ENCODE measurements around the gene SPEF1.
"Not testable (repeated sequence)": the region's sequence is repeated elsewhere in the genome, so short reads cannot be mapped to it uniquely, and the experiment has no call there.

Gene SPEF1

DNA sequence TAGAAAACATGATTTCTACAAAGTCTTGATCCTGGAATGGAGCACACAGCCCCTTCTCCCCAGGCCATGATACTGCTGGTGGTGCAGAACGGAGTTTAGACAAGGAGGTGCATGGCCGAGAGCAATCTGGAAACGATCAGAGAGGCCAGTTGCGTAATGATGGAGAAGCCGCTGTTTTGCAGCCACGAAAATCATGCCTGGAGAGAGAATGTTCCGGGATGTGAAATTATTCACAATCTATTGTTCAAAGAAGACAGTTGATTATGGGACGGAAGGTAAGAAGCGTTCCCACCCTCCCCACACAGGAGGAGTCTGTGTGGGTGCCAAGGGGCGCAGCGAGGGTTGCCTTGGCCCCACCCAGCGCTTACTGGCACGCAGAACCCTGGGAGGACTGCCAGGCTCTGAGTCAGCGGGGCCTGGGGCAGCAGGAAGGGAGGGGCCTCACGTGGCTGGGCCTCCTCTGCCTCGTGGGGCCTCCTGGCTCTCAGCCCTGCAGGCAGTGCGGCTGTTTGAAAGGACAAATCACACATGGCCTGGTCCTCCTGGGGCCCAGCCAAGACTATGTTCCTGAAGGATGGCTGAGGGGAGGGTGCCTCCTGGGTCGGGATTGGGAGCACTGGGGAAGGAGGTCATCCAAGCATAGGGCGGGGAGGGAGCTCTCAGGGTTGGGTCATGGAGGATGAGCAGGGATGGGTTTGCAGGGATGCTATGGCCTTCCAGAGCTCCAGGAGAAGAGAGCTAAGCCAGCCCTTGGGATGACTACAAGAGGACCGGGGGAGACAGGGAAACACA, 30.4 kb upstream of the SPEF1 start:
- peak; percentile 76 to 88 for DNase-seq (ENCODE audit: low read depth in 1 of 2, low spot score in 1 of 2)

DNA sequence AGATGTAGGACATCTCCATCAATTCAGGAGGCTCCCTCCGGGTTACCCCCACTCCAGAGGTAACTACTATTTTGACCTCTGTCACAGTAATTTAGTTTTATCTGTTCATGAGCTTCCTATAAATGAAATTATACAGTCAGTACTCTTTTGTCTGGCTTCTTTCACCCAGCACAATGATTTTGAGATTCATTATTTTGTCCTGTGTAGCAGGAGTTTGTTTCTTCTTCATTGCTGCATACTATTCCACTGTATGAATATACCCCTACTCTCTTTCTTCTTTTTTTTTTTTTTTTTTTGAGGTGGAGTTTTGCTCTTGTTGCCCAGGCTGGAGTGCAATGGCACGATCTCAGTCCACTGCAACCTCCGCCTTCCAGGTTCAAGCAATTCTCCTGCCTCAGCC, 27.3 kb upstream of the SPEF1 start:
- DNase-seq (ENCODE audit: low read depth in 1 of 2, low spot score in 1 of 2): no peak

DNA sequence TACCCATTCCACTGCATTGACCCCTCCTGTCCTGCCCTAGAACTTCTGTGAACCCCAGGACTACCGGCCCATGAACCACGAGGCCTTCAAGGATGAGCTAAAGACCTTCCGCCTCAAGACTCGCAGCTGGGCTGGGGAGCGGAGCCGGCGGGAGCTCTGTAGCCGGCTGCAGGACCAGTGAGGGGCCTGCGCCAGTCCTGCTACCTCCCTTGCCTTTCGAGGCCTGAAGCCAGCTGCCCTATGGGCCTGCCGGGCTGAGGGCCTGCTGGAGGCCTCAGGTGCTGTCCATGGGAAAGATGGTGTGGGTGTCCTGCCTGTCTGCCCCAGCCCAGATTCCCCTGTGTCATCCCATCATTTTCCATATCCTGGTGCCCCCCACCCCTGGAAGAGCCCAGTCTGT, 23.5 kb upstream of the SPEF1 start:
- DNase-seq (ENCODE audit: low read depth in 1 of 2, low spot score in 1 of 2): no peak

DNA sequence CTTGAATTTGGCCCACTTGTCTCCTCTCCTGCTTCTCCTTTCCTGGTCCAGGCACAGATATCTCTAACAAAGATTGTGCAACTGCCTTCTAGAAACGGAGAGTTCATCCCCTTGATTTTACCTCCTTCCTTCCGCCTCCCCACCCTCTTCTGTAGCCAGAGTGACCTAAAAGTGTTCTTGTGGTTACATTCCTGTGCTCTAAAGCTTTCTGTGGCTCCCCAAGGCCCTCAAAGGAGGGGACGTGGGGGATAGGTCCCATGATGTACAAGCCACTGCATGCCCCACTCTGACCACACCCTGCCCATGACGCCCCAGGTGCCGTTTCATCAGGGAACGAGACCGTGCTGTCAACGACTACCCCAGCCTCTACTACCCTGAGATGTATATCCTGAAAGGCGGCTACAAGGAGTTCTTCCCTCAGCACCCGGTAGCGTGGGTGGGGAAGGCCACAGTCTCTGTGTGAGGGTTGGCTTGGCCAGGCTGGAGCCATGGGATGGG, 23.1 kb upstream of the SPEF1 start:
- no peak for DNase-seq (ENCODE audit: low read depth in 1 of 2, low spot score in 1 of 2)

DNA sequence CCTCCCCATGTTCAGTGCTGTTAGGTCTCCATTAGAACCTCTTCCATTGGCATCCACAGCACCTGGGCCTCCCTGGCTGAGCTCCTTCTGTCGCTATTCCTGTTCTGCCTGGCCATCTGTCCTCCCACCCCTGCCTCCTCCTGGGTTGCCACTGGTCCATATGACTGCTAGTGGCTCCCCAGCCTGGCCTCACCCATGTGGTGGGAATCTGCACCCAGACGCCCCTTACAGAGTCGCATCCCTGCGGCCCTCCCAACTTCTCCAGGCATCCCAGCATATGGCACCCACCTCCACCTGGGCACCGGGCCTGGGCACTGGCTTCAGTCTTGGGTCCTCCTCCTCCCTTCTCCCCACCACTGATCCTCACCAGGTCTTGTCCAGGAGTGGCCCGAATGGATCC, 22.6 kb upstream of the SPEF1 start:
- DNase-seq (ENCODE audit: low read depth in 1 of 2, low spot score in 1 of 2): no peak

DNA sequence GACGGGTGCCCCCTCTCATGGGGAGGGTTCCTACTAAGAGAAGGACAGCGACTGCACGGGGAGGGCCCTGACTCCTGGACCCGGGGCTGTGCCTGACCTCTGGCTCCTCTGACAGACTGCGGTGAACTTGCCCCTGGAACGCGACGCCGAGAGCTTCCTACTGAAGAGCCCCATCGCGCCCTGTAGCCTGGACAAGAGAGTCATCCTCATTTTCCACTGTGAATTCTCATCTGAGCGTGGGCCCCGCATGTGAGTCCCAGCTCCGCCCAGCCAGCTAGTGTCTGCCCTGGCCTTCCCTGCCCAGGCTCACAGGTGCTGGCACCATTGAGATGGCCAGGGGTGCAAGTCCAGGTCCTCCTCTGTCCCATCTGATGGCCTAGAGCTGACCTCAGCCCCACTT, 22.0 kb upstream of the SPEF1 start:
- DNase-seq (ENCODE audit: low read depth in 1 of 2, low spot score in 1 of 2): no peak

DNA sequence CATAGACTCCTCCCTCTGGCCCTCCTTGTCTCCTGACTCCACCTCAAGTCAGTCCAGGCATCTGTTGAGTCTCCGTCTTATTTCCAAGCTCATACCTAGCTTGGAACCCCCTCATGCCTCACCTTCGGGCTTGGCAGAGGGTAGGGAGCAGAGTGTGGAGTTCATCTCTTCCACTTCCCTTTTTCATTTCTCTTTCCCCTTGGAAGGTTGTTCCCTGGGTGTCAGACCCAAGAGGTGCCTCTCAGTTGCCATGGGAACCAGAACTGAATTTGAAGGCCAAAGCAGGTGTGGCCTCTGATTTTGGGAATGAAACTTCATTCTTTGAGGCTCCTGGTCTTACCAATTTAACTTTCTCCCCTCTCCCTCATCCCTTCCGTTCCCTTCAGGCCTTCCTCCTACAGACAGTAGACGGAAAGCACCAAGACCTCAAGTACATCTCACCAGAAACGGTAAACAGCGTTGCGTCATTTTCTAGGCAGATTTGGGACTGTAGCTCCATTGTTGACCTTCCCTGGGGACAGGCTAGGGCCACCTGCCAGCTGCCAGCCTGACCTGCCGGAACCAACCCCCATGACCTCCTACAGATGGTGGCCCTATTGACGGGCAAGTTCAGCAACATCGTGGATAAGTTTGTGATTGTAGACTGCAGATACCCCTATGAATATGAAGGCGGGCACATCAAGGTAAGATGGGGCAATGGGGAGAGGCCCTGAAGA, 21.4 kb upstream of the SPEF1 start:
- DNase-seq (ENCODE audit: low read depth in 1 of 2, low spot score in 1 of 2): no peak

DNA sequence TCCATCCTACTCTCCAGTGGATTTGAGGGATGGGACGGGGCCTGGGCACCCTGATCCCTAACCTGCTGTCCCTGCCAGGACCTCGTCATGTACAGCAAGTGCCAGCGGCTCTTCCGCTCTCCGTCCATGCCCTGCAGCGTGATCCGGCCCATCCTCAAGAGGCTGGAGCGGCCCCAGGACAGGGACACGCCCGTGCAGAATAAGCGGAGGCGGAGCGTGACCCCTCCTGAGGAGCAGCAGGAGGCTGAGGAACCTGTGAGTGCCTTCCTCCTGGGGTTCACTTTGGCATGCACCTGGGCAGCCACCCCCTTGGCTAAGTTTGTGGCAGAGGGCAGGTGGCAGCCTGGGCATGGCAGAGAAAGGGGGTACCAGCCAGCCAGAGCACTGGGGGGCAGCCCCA, 20.6 kb upstream of the SPEF1 start:
- DNase-seq (ENCODE audit: low read depth in 1 of 2, low spot score in 1 of 2): no peak

DNA sequence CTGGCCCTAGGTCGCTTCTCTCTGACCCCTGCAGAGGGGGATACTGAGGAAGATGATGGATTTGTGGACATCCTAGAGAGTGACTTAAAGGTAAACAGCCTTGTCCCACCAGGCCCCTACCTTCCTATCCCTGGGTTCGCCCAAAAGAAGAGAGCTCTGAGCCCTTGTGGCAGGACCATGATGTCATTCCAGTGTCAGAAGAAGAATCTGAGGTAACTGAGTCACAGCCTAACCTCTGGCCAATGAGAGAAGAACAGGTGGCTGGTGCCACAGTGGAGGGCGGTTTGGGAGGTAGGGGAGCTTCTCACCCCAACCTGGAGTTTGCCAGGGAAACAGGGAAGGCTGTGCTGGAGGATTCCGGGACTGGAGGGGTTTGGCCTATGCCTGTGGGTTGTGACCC, 20.1 kb upstream of the SPEF1 start:
- DNase-seq (ENCODE audit: low read depth in 1 of 2, low spot score in 1 of 2): no peak

DNA sequence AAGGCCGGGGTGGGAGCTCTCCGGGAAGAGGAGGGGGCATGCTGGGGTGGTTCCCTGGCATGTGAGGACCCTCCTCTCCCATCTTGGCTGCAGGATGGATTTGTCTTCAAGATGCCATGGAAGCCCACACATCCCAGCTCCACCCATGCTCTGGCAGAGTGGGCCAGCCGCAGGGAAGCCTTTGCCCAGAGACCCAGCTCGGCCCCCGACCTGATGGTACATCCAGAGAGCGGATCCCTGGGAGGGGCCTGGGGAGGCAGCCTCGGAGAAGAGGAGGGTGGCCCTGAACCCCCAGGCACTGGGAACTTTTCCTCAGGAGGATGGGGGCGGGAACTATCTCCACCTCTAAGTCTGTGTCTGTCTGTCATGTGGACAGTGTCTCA, 19.6 kb upstream of the SPEF1 start:
- no peak for DNase-seq (ENCODE audit: low read depth in 1 of 2, low spot score in 1 of 2)

DNA sequence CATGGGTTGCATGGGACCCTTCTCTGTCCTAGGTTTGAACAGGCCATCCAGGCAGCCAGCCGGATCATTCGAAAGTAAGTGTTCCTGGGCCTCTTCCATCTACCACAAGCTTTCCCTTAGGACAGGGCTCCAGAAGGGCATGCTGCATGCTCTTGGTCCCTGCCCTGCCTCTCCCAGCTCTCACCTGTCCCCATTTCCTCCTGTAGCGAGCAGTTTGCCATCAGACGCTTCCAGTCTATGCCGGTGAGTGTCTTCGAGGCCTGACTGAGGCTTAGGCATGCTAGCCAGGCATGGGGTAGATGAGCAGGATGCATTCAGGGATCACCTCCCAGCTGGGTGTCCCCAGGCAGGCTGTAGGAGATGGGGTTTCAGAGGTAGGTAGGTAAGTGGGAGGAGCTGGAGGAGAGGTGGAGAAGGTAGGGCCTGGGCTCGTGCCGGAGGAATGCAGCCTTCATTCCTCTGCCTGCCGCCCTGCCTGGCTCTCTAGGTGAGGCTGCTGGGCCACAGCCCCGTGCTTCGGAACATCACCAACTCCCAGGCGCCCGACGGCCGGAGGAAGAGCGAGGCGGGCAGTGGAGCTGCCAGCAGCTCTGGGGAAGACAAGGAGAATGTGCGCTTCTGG, 19.1 kb upstream of the SPEF1 start:
- no peak for DNase-seq (ENCODE audit: low read depth in 1 of 2, low spot score in 1 of 2)

DNA sequence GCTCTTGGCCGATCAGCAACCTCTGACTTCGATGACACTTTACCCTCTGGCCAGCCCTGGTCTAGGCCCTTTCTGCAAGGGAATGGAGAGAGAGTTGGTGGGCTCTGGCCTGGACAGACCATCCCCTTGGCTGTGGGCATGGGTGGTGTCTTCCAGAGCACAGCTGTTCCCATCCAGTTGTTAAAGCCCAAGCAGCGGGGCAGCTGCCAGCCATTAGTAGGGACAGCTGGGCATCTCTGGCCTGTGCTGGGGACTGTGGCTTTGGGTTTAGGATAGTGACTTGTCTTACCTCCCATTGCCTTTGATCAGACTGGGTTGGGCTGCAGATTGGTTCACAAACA, 17.6 kb upstream of the SPEF1 start:
- no peak for DNase-seq (ENCODE audit: low read depth in 1 of 2, low spot score in 1 of 2)

DNA sequence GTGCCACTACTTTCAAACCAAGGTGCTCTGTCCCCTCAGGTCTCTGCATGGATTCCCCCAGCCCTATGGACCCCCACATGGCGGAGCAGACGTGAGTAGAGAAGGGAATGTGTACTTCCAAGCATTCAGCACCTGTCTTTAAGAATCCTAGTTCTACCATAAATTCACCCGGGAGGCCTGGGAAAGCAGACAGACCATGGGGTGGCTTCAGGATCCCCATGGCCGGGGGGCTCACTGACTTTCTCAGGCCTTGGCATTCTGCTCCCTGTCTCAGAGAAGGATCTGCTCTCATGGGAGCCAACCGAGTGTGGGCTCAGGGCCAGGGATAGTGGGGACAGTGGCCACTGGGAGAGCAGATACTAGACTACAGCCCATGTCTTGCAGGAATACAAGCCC, 17.1 kb upstream of the SPEF1 start:
- no peak for DNase-seq (ENCODE audit: low read depth in 1 of 2, low spot score in 1 of 2)

DNA sequence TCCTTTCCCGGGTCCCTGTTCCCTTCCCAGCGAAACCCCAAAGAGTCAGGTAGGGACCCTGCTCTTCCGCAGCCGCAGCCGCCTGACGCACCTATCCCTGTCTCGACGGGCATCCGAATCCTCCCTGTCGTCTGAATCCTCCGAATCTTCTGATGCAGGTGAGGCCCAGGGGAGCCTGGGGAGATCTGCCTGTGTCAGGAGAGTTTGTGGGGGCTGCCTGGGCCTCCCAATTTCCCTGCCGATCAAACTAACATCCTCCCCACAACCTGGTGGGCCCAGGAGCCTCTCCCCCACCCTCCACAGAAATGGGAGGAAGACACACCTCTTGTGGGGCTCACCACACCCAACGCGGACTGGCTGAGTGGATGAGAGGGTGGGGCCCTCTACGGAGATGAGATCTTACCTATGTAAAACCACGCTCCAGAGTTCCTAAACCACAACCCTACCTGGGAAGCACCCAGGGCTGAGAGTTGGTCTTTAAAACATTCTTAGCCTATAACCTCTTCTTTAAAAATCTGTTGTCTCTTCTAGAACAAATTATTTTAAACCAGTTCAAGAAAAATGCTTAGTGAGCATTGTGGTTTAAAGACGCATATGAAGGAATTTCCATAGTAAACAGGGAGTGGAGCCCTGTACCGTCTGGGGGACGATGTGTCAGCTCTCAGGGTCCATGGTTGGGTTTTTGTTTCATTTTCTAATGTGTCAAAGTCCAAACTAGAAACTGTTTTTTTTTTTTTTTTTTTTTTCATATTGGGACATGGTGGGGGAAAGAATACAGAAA, 16.5 kb upstream of the SPEF1 start:
- DNase-seq (ENCODE audit: low read depth in 1 of 2, low spot score in 1 of 2): no peak

DNA sequence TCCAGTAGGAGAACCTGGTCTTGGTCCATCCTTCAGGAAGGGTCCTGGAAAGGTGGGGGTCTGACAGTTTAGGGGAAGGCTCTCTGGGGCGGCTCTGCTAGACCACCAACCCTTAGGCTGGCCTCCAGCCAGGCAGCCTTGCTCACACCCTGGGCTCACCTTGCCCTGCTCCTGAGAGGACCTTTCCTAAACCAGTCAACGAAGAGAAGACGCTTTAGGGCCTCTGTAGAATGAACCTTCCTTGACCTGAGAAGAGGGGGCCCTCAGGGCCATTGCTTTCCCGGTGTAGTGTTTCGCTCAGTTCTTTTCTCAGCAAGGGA, 15.9 kb upstream of the SPEF1 start:
- DNase-seq (ENCODE audit: low read depth in 1 of 2, low spot score in 1 of 2): no peak

DNA sequence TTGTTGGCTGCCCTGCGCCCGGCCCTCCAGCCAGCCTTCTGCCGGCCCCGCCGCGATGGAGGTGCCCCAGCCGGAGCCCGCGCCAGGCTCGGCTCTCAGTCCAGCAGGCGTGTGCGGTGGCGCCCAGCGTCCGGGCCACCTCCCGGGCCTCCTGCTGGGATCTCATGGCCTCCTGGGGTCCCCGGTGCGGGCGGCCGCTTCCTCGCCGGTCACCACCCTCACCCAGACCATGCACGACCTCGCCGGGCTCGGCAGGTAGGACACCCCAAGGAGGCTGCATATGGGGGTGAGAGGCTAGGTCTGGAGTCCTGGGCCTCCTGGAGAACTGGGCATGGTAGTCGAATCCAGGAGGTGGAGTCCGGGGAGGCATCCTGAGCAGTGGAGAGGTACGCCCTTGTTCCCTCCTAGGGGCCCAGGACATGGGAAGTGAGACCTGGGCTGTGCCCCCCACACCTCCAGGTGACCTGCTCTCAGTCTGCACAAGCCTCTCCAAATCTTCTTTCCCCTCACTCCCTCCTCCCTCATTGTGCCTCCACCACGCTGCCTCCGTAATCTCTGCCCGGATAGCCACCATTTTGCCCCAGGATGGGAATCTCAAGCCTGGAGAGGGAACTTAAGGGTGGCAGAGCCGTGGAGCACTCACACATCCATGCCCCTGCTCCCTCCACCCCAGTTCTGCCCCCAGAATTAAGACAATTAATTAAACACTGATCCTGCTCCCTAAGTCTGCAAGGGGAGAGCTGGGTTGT, 15.4 kb upstream of the SPEF1 start:
- DNase-seq (ENCODE audit: low read depth in 1 of 2, low spot score in 1 of 2): no peak

DNA sequence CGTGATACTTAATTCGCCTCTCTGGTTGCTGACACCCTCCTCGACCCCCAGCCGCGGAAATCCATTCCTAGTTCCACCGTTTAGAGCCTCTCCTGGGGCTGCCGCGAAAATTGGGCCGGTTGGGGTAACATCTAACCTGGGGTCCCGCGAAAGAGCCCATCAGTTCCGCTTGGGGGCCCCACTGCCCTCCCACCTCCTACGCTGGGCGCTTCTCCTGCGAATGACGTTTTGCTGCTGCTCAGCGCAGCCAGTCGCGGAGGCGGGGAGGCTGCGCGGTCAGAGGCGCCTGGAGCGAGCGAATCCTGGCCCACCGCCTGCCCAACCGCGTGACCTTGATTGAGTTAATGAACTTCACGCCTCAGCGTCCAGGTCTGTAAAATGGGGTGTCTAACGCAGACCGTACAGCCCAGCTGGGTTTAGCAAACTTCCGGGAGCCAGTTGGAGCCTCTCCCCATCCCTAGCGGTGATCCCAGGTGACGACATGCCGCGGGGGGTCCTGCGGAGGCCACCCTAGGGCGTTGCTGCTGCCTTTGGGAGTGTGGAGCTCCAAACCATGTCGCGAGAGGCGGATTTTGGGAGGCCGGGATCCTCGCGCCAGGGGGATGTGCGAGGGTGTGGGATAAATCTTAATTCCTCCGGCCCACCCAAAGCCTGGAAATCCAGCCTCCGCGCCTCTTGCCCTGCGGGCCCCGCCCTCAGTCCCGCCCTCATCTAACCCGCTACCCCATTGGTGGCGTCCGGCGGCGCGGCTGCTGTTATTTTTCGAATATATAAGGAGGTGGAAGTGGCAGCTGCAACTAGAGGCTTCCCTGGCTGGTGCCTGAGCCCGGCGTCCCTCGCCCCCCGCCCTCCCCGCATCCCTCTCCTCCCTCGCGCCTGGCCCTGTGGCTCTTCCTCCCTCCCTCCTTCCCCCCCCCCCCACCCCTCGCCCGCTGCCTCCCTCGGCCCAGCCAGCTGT, 14.5 kb upstream of the SPEF1 start, which contains the start of gene CDC25B:
CDC25B (plus strand) TSS at position 800 of the 958 bp plus-strand sequence. CDS start 222 bp downstream, outside the sequence.
- DNase-seq (ENCODE audit: low read depth in 1 of 2, low spot score in 1 of 2): peak; percentile 69 to 87

DNA sequence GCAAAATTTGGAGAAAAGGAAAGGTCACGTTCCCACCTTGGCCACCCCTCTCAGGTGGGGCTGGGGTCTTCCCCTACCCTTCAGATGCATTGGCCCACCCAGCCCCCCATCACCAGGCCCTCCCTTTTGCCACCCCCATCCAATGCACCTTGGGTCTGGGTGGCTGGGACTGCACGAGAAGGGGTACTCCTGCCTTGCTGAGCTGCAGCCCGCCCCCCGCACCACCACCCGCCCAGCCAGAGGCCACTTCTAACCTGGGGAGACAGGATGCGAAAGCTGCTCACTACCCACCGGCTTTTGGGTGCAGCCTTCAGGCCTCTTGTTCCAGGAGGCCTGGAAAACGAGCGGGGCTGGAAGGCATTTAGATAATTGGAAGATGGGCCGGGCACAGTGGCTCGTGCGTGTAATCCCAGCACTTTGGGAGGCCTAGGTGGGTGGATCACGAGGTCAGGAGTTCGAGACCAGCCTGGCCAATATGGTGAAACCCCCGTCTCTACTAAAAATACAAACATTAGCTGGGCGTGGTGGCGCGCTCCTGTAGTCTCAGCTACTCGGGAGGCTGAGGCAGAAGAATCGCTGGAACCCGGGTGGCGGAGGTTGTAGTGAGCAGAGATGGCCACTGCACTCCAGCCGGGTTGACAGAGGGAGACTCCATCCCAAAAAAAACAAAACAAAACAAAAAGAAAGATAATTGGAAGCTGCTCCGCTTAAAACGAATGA, 13.6 kb upstream of the SPEF1 start:
- no peak for DNase-seq (ENCODE audit: low read depth in 1 of 2, low spot score in 1 of 2)

DNA sequence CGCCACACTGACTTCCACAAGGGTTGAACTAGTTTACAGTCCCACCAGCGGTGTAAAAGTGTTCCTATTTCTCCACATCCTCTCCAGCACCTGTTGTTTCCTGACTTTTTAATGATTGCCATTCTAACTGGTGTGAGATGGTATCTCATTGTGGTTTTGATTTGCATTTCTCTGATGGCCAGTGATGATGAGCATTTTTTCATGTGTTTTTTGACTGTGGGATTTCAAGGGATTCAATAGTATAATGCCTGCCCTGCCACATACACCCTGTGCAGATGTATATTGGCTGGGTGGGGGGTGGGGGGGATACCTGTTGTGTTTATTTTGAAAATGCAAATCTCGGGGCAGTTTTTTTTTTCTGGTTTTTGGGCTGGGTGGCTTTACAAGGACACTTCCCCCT, 12.9 kb upstream of the SPEF1 start:
- not testable (repeated sequence) for DNase-seq (ENCODE audit: low read depth in 1 of 2, low spot score in 1 of 2)

Data from activated CD4-positive, alpha-beta T cell treated with anti-CD3 and anti-CD28 coated beads, Interleukin-2, amount 50 U/mL, for 24 hours (primary cell).